Measurements from ENCODE around the gene TRIM46.

TRIM46 gene

GRCh38 chr1:155187456-155187891 is 13.8 kb downstream of the TRIM46 start:
- no peak for TF ChIP-seq CREB1 (IDR thresholded peaks at IDR 0.05; ENCODE audit: low read depth)
- TF ChIP-seq USF1 (IDR thresholded peaks at IDR 0.05): no peak
- TF ChIP-seq CEBPB (IDR thresholded peaks at IDR 0.05): no peak
- TF ChIP-seq REST (IDR thresholded peaks at IDR 0.05; ENCODE audit: low read depth): no peak

GRCh38 chr1:155188268-155188667 is 14.6 kb downstream of the TRIM46 start:
- TF ChIP-seq TAF1 (IDR thresholded peaks at IDR 0.05; ENCODE audit: low read depth): no peak
- no peak for TF ChIP-seq MAX (IDR thresholded peaks at IDR 0.05)
- no peak for TF ChIP-seq CEBPB (IDR thresholded peaks at IDR 0.05)
- no peak for TF ChIP-seq RAD21 (IDR thresholded peaks at IDR 0.05; ENCODE audit: low read depth)

GRCh38 chr1:155191904-155192303 is 18.3 kb downstream of the TRIM46 start:
- no peak for TF ChIP-seq NFIC (IDR thresholded peaks at IDR 0.05)
- no peak for TF ChIP-seq MAX (IDR thresholded peaks at IDR 0.05)
- no peak for TF ChIP-seq REST (IDR thresholded peaks at IDR 0.05; ENCODE audit: low read depth)
- no peak for TF ChIP-seq EP300 (IDR thresholded peaks at IDR 0.05; ENCODE audit: borderline replicate concordance)
- no peak for TF ChIP-seq ZBTB7A (IDR thresholded peaks at IDR 0.05; ENCODE audit: low read depth)
- no peak for TF ChIP-seq FOXM1 (IDR thresholded peaks at IDR 0.05; ENCODE audit: borderline replicate concordance, low read depth)
- TF ChIP-seq TEAD4 (IDR thresholded peaks at IDR 0.05): no peak
- TF ChIP-seq TAF1 (IDR thresholded peaks at IDR 0.05; ENCODE audit: low read depth): no peak
- no peak for TF ChIP-seq USF1 (IDR thresholded peaks at IDR 0.05)
- TF ChIP-seq YY1 (IDR thresholded peaks at IDR 0.05; ENCODE audit: low read depth): no peak
- no peak for TF ChIP-seq CEBPB (IDR thresholded peaks at IDR 0.05)
- TF ChIP-seq TCF12 (IDR thresholded peaks at IDR 0.05; ENCODE audit: low read depth): no peak
- TF ChIP-seq EGR1 (IDR thresholded peaks at IDR 0.05): no peak
- no peak for TF ChIP-seq RAD21 (IDR thresholded peaks at IDR 0.05; ENCODE audit: low read depth)
- no peak for TF ChIP-seq CREB1 (IDR thresholded peaks at IDR 0.05; ENCODE audit: low read depth)

GRCh38 chr1:155192346-155193274 is 19.0 kb downstream of the TRIM46 start:
- 0 out of 2 replicates have a peak, but pooled peaks have one; percentile 61 for TF ChIP-seq ZBTB7A (IDR thresholded peaks at IDR 0.05; ENCODE audit: low read depth)
- TF ChIP-seq CREB1 (IDR thresholded peaks at IDR 0.05; ENCODE audit: low read depth): no peak

- peak; percentile 31; the same call in 1 of the 2 replicates for TF ChIP-seq TAF1 (IDR thresholded peaks at IDR 0.05; ENCODE audit: low read depth)
- TF ChIP-seq YY1 (IDR thresholded peaks at IDR 0.05; ENCODE audit: low read depth): no peak; the same call in 1 of the 2 replicates
- TF ChIP-seq TEAD4 (IDR thresholded peaks at IDR 0.05): peak; percentile 44; the same call in 1 of the 2 replicates
- TF ChIP-seq REST (IDR thresholded peaks at IDR 0.05; ENCODE audit: low read depth): no peak
- peak; percentile 62; the same call in 1 of the 2 replicates for TF ChIP-seq RAD21 (IDR thresholded peaks at IDR 0.05; ENCODE audit: low read depth)
- TF ChIP-seq TCF12 (IDR thresholded peaks at IDR 0.05; ENCODE audit: low read depth): peak; percentile 48
- peak; percentile 60; the same call in 1 of the 2 replicates for TF ChIP-seq EGR1 (IDR thresholded peaks at IDR 0.05)
- TF ChIP-seq EP300 (IDR thresholded peaks at IDR 0.05; ENCODE audit: borderline replicate concordance): no peak
- TF ChIP-seq MAX (IDR thresholded peaks at IDR 0.05): no peak; the same call in none of the 2 replicates
- TF ChIP-seq NFIC (IDR thresholded peaks at IDR 0.05): no peak
- TF ChIP-seq ZBTB7A (IDR thresholded peaks at IDR 0.05; ENCODE audit: low read depth): peak; percentile 80
- no peak for TF ChIP-seq CEBPB (IDR thresholded peaks at IDR 0.05)
- TF ChIP-seq CREB1 (IDR thresholded peaks at IDR 0.05; ENCODE audit: low read depth): no peak
- no peak for TF ChIP-seq USF1 (IDR thresholded peaks at IDR 0.05)
- no peak for TF ChIP-seq FOXM1 (IDR thresholded peaks at IDR 0.05; ENCODE audit: borderline replicate concordance, low read depth)
Measured at GRCh38 chr1:155193275-155193990, 19.8 kb downstream of the TRIM46 start.

Data from Ishikawa (cell line).